Sigmoid colon (tissue), 4 donors: ENCODE data around the gene ATRNL1.

ENCODE experiments used
- CTCF ChIP-seq, 4 experiments: fragments of 450-650 bp in 3 of 4; fragments of 200-600 bp in 1 of 4; IDR thresholded peaks; one replicate each; pipeline ENCODE4 v1.5.1; 2016 to 2019; ENCODE audit warnings: antibody characterized with exemption in 4 of 4, mild to moderate bottlenecking in 3 of 4, moderate library complexity in 2 of 4
- POLR2A ChIP-seq, 2 donors: fragments of 450-650 bp; IDR thresholded peaks; one replicate each; pipeline ENCODE4 v1.6.1; 2016; ENCODE audit warnings: antibody characterized with exemption in 2 of 2, mild to moderate bottlenecking in 2 of 2, moderate library complexity in 2 of 2
- POLR2AphosphoS5 ChIP-seq, 4 donors: sonication (generic); formaldehyde crosslinking; IDR thresholded peaks; one replicate each; pipeline ENCODE4 v1.6.1; 2017; ENCODE audit warnings: antibody characterized with exemption in 4 of 4

GRCh38 chr10:115117301-115117700 is 24.1 kb downstream of the ATRNL1 start:
- TF ChIP-seq POLR2A (IDR thresholded peaks at IDR 0.05) (no peak), POLR2AphosphoS5 (IDR thresholded peaks at IDR 0.05) (no peak), CTCF (IDR thresholded peaks at IDR 0.05) (no peak)
